ENCODE results near the gene SRRM1. TPM values are rescaled to one million over a fixed set of nuclear protein-coding genes. Genes with fewer than 3 reads are reported as not detected.

Gene SRRM1
- total and polyA plus RNA-seq, 9 of the 15 experiments (the other 6 are each of a cell fraction or from before 2014, with no cell fraction given) = 54.5 to 268 (median 115) TPM

- POLR2A ChIA-PET = interaction anchor here (0.9 kb wide), 1 partner anchor 64 kb away, joined by 3 read pairs; no protein-coding TSS in a partner anchor
- in situ Hi-C loops (cut with MboI) = loop anchor here (10.0 kb wide), 1 partner anchor 435 kb away; no protein-coding TSS in a partner anchor
Observed at GRCh38 chr1:24639881-24640280, 3.2 kb upstream of the SRRM1 start.

More at GRCh38 chr1:24639881-24640280, 3.2 kb upstream of the SRRM1 start:
- peaks cover 10% of the 10 kb centered on the region for H4K20me1 ChIP-seq (replicated peaks; ENCODE audit: control insufficient read depth, insufficient read depth, low read length)
- H3K36me3 ChIP-seq (ENCODE audit: control insufficient read depth, insufficient read depth, low read length) = peaks cover 9% of the 10 kb centered on the region
- 79% methylated on average over 4 of the region's 4 CpGs for WGBS (ENCODE audit: insufficient coverage, low coverage, missing lambda C conversion rate)
- FAIRE-seq (no peak), DNase-seq (ENCODE audit: extremely low read depth in 1 of 4, low spot score in 3 of 4) (no peak), ATAC-seq (no peak)
- H3K4me3 ChIP-seq = no peak overlapping the region
- H3K9me1 ChIP-seq (ENCODE audit: control insufficient read depth, insufficient read depth, low read length) = no peaks in the 10 kb centered on the region
- TF ChIP-seq ZNF316 (IDR thresholded peaks at IDR 0.05) (no peak), THRB (CRISPR knock-in tag; conservative IDR thresholded peaks at IDR 0.05) (no peak), ATF7 (IDR thresholded peaks at IDR 0.05) (no peak), RBM14 (IDR thresholded peaks at IDR 0.05; ENCODE audit: borderline replicate concordance, insufficient read depth, low read depth, low read length) (no peak), MEF2A (IDR thresholded peaks at IDR 0.05; ENCODE audit: control insufficient read depth, low read depth, low read length) (no peak), TRIM25 (IDR thresholded peaks at IDR 0.05; ENCODE audit: borderline replicate concordance) (no peak), DIDO1 (tag; IDR thresholded peaks at IDR 0.05; ENCODE audit: low read depth) (no peak), ZKSCAN8 (CRISPR knock-in tag; IDR thresholded peaks at IDR 0.05) (no peak), ARID2 (IDR thresholded peaks at IDR 0.05) (no peak), FOXJ3 (CRISPR knock-in tag; IDR thresholded peaks at IDR 0.05) (no peak), YY1 (IDR thresholded peaks at IDR 0.05; ENCODE audit: borderline replicate concordance in 1 of 3, control insufficient read depth in 1 of 3, extremely low read depth in 1 of 3, insufficient read depth in 3 of 3, insufficient read length in 1 of 3, insufficient replicate concordance in 2 of 3, low read depth in 1 of 3, low read length in 2 of 3) (no peak)
- peaks cover 2 to 6% of the 10 kb centered on the region in 2 experiments; a peak in 3 of 5 replicates for H3K27me3 ChIP-seq (ENCODE audit: control insufficient read depth in 2 of 2, insufficient read depth in 2 of 2, low read length in 2 of 2)
- intact Hi-C loops (cut with micrococcal nuclease) = loop anchor here (5.0 kb wide), 2 partner anchors 48 to 107 kb away; partner anchors contain the start of gene CLIC4
- CTCF ChIA-PET (ENCODE audit: low intra/inter-chr PET ratio) = no interaction called here
- H2AFZ ChIP-seq (ENCODE audit: low read depth, low read length) = no peak overlapping the region
- H3K9ac ChIP-seq (ENCODE audit: insufficient read depth in 1 of 2, low read depth in 2 of 2, low read length in 2 of 2) = no peak overlapping the region
- no peak overlapping the region for H3K4me2 ChIP-seq (ENCODE audit: insufficient read depth, low read length)
- H3K27ac ChIP-seq (ENCODE audit: extremely low read depth, low read depth, low read length) = no peak overlapping the region
- H3K9me3 ChIP-seq (replicated peaks; ENCODE audit: control insufficient read depth, insufficient read depth, low read depth, low read length) = no peaks in the 10 kb centered on the region
- H3K4me1 ChIP-seq (replicated peaks in 1 of 2; ENCODE audit: control insufficient read depth in 2 of 2, insufficient read depth in 2 of 2, low read length in 2 of 2) = peaks cover 14 to 19% of the 10 kb centered on the region in 2 experiments
- BruUV-seq (replicated peaks) = no TSS peak
- peaks cover 30% of the 10 kb centered on the region for H3K79me2 ChIP-seq (ENCODE audit: control insufficient read depth, insufficient read depth, low read length)
